ENCODE measurements around the gene NEK1.

- TF ChIP-seq EZH2 (IDR thresholded peaks at IDR 0.05; ENCODE audit: borderline replicate concordance, low read depth, low read length, severe bottlenecking) (no peak), CTCF (IDR thresholded peaks at IDR 0.05; ENCODE audit: borderline replicate concordance, extremely low read depth, low read length, poor library complexity, severe bottlenecking) (no peak)
Observed at GRCh38 chr4:169661761-169662160, 49.4 kb upstream of the NEK1 start.
